ENCODE results near the gene BAZ2B. TPM values are rescaled to one million over a fixed set of nuclear protein-coding genes. Genes with fewer than 3 reads are reported as not detected.

The BAZ2B gene
- total and polyA plus RNA-seq, 2 donors (not counting 3 experiments of a cell fraction or from before 2014, with no cell fraction given), result 22.1 to 73.8 TPM

DNA sequence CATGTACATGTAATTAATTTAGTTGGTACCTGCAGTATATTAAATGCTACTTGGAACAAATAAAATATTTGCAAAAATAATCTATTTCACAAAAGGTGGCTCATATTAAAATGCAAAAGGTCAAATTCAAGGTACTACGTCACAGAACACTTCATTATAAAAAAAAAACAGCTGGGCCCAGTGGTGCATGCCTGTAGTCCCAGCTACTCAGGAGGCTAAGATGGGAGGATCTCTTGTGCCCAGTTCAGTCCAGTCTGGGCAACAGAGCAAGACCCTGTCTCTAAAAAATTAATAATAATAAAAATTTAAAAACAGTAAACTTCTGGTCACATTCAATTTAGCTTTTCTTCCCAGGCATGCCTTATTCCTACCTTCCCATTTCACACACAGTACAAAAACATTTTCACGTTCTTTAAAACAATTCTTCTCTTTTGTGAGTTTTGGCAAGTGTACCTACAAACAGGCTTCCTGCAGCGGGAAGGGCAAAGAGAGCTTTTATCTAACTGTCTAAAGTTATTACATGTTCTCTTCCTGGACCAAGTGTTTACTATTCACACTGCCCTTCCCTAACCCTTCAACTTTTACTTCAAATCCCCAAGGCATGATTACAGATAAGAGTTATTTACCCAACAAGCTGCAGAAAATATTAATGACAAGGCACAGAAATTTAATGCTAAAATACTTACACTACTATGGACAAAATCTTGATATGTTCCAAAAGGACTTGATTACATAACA lies 10.7 kb downstream of the BAZ2B start:
- no TSS peak for BruUV-seq (replicated peaks)
- Histone ChIP-seq H4K20me1 (replicated peaks; ENCODE audit: control insufficient read depth, extremely low read depth, insufficient read depth, low read length) (peaks cover 10% of the 10 kb centered on the region), H3K4me1 (ENCODE audit: control insufficient read depth, extremely low read depth, insufficient read depth, low read length) (peaks cover 19% of the 10 kb centered on the region), H3K27me3 (ENCODE audit: control insufficient read depth in 2 of 2, insufficient read depth in 2 of 2, low read length in 2 of 2) (no peaks in the 10 kb centered on the region), H3K79me2 (ENCODE audit: control insufficient read depth, insufficient read depth, low read length) (peaks cover 48% of the 10 kb centered on the region), H3K4me2 (ENCODE audit: insufficient read depth, low read length) (peak overlapping the region; percentile 67), H3K36me3 (ENCODE audit: control insufficient read depth in 2 of 2, extremely low read depth in 1 of 2, insufficient read depth in 2 of 2, low read length in 2 of 2) (no peaks in the 10 kb centered on the region), H3K9ac (replicated peaks; ENCODE audit: extremely low read depth, insufficient read depth, low read length) (no peak overlapping the region), H3K9me3 (replicated peaks; ENCODE audit: control insufficient read depth, insufficient read depth, low read length) (no peaks in the 10 kb centered on the region), H2AFZ (ENCODE audit: low read depth, low read length) (no peak overlapping the region), H3K4me3 (replicated peaks in 1 of 3; ENCODE audit: insufficient read depth in 1 of 3, low read depth in 1 of 3, low read length in 3 of 3) (no peak overlapping the region), H3K9me1 (replicated peaks; ENCODE audit: control insufficient read depth, extremely low read depth, insufficient read depth, low read length) (peaks cover 2% of the 10 kb centered on the region), H3K27ac (ENCODE audit: insufficient read depth, low read depth, low read length) (no peak overlapping the region)
- dilution Hi-C loops (cut with MboI; ENCODE audit: extremely low pct_ligation_motif_present, low sequenced_read_pairs) (loop anchor here (25.0 kb wide), 1 partner anchor 107 kb away; the partner anchor contains the start of gene MARCHF7), intact Hi-C loops (cut with micrococcal nuclease) (no loop called here)
- ChIA-PET CTCF (interaction anchor here (1.1 to 1.8 kb wide), 3 partner anchors 10 to 316 kb away, joined by 4 to 8 read pairs (median 5); no protein-coding TSS in a partner anchor), POLR2A (interaction anchor here (0.6 to 1.6 kb wide), 2 partner anchors 10 to 11 kb away, joined by 3 to 15 read pairs; partner anchors contain the start of gene BAZ2B)
- TF ChIP-seq GATA2 (IDR thresholded peaks at IDR 0.05; ENCODE audit: insufficient read depth, insufficient read length, low read depth, low read length) (no peak), FOS (IDR thresholded peaks at IDR 0.05; ENCODE audit: borderline replicate concordance, insufficient read depth, low read length) (no peak), JUN (IDR thresholded peaks at IDR 0.05; ENCODE audit: borderline replicate concordance, insufficient read depth, insufficient read length, low read depth) (no peak), POLR2A (IDR thresholded peaks at IDR 0.05; ENCODE audit: low read depth, low read length) (no peak), MYC (IDR thresholded peaks at IDR 0.05; ENCODE audit: low read depth, low read length) (no peak), POLR2AphosphoS5 (IDR thresholded peaks at IDR 0.05; ENCODE audit: insufficient read depth, low read depth, low read length) (no peak), EZH2 (IDR thresholded peaks at IDR 0.05; ENCODE audit: borderline replicate concordance, low read depth, low read length, severe bottlenecking) (no peak)
- TF ChIP-seq, protein P1, sequence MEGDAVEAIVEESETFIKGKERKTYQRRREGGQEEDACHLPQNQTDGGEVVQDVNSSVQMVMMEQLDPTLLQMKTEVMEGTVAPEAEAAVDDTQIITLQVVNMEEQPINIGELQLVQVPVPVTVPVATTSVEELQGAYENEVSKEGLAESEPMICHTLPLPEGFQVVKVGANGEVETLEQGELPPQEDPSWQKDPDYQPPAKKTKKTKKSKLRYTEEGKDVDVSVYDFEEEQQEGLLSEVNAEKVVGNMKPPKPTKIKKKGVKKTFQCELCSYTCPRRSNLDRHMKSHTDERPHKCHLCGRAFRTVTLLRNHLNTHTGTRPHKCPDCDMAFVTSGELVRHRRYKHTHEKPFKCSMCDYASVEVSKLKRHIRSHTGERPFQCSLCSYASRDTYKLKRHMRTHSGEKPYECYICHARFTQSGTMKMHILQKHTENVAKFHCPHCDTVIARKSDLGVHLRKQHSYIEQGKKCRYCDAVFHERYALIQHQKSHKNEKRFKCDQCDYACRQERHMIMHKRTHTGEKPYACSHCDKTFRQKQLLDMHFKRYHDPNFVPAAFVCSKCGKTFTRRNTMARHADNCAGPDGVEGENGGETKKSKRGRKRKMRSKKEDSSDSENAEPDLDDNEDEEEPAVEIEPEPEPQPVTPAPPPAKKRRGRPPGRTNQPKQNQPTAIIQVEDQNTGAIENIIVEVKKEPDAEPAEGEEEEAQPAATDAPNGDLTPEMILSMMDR (IDR thresholded peaks at IDR 0.05; ENCODE audit: extremely low read depth in 1 of 2, insufficient read depth in 1 of 2, low read depth in 1 of 2, low read length in 2 of 2), result no peak
- TF ChIP-seq, protein P2, sequence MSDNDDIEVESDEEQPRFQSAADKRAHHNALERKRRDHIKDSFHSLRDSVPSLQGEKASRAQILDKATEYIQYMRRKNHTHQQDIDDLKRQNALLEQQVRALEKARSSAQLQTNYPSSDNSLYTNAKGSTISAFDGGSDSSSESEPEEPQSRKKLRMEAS (IDR thresholded peaks at IDR 0.05; ENCODE audit: insufficient read depth, insufficient read length), result no peak
- peak; percentile 89 for DNase-seq (ENCODE audit: low read depth, low spot score)
- peak; percentile 66 for FAIRE-seq

Measured in endothelial cell of umbilical vein (primary cell).